Panc1 (cell line): Measurements from ENCODE around the gene WASF1. TPM values are rescaled to one million over a fixed set of nuclear protein-coding genes. Genes with fewer than 3 reads are reported as not detected.

Experiments
- total RNA-seq: library from RNA; stranded (reverse); gene quantifications from one replicate; pipeline ENCODE4 v1.2.1, GENCODE V29; 2021; ENCODE audit not compliant: unreplicated experiment

Gene WASF1
- total RNA-seq, 1 experiment from 2014 or later, result 63.9 TPM

Other genes starting within 250 kb of the WASF1 start
- not detected for gene GPR6, start 201.4 kb downstream of the WASF1 start, total RNA-seq
- 37.0 TPM for gene CDC40, start 757 bp upstream of the WASF1 start, total RNA-seq
- gene METTL24, start 178.7 kb upstream of the WASF1 start, total RNA-seq, result not detected
- gene DDO, start 235.9 kb upstream of the WASF1 start, total RNA-seq, result 0.39 TPM